Heart left ventricle (tissue), 16 donors: Measurements from ENCODE around the gene SOX6. TPM values are rescaled to one million over a fixed set of nuclear protein-coding genes. Genes with fewer than 3 reads are reported as not detected.
"Not testable (repeated sequence)": the region's sequence is repeated elsewhere in the genome, so short reads cannot be mapped to it uniquely, and the experiment has no call there.

ENCODE experiments used
- ATAC-seq, 4 donors: fragments of 200-7000 bp; cut with Tn5 transposase; one replicate each; pipeline ENCODE4 v1.9.1; 2020 to 2022; ENCODE audit warnings: moderate library complexity in 4 of 4, mild to moderate bottlenecking in 3 of 4, moderate number of reproducible peaks in 1 of 4
- DNase-seq, 5 donors: peaks; one replicate each; pipeline ENCODE4 v3.0.0-alpha.2; 2020
- H3K27ac ChIP-seq, 12 donors: fragments of 200-600 bp; sonication (generic) in 4 of 12; one replicate each; pipeline versions ENCODE4 v1.5.0 to v1.8.0; 2016 to 2022; ENCODE audit warnings: mild to moderate bottlenecking in 2 of 12
- H3K27me3 ChIP-seq, 9 donors: fragments of 200-600 bp; sonication (generic) in 2 of 9; one replicate each; pipeline versions ENCODE4 v1.5.1 to v1.8.0; 2016 to 2022; ENCODE audit warnings: mild to moderate bottlenecking in 3 of 9
- H3K36me3 ChIP-seq, 9 donors: fragments of 200-600 bp; sonication (generic) in 2 of 9; one replicate each; pipeline versions ENCODE4 v1.5.0 to v1.8.0; 2018 to 2022; ENCODE audit warnings: mild to moderate bottlenecking in 2 of 9
- H3K4me1 ChIP-seq, 12 donors: fragments of 200-600 bp; sonication (generic) in 4 of 12; one replicate each; pipeline versions ENCODE4 v1.5.0 to v1.8.0; 2016 to 2022; ENCODE audit warnings: mild to moderate bottlenecking in 3 of 12
- H3K4me3 ChIP-seq, 12 donors: fragments of 200-600 bp; sonication (generic) in 4 of 12; one replicate each; pipeline versions ENCODE4 v1.5.0 to v1.8.0; 2017 to 2022; ENCODE audit warnings: mild to moderate bottlenecking in 9 of 12, moderate library complexity in 4 of 12
- H3K9me3 ChIP-seq, 12 donors: fragments of 200-600 bp; sonication (generic) in 4 of 12; one replicate each; pipeline versions ENCODE4 v1.5.0 to v1.8.0; 2016 to 2022; ENCODE audit warnings: mild to moderate bottlenecking in 1 of 12
- CTCF ChIP-seq, 12 donors: fragments of 200-600 bp; sonication (generic) in 4 of 12; IDR thresholded peaks; one replicate each; pipeline versions ENCODE4 v1.5.0 to v1.8.0; 2018 to 2022; ENCODE audit warnings: antibody characterized with exemption in 12 of 12, mild to moderate bottlenecking in 5 of 12
- POLR2A ChIP-seq, 2 donors: fragments of 450-650 bp; IDR thresholded peaks; one replicate each; pipeline ENCODE4 v1.6.1; 2017; ENCODE audit warnings: antibody characterized with exemption in 2 of 2, mild to moderate bottlenecking in 2 of 2, moderate library complexity in 2 of 2
- WGBS, 4 donors: extraction: QIAGEN DNeasy Blood & Tissue Kit in 2 of 4; methylation state at CpG; one replicate each; pipeline versions ENCODE4 v1.1.5 to v1.1.7; 2013 to 2018; 5-methylcytosine and 5-hydroxymethylcytosine counted together
- intact Hi-C, 10 donors: fragments of 100-400 bp; cut with DNase I; formaldehyde crosslinking; loops; one replicate each; pipeline versions ENCODE4 v1.11.1 to v1.14.2; 2022
- polyA plus RNA-seq, 2 donors: library from polyadenylated mRNA; stranded (reverse); fragments of 200-250 nt; gene quantifications; one replicate each; pipeline ENCODE4 v1.2.3, GENCODE V29; 2013
- total RNA-seq, 9 donors: library from RNA; depleted of rRNA in 2 of 9; stranded (reverse); fragments of >200 nt in 2 of 9; fragmentation: NEBNext Ultra II Directional in 3 of 9; extraction: Animal tissue kit (Norgen Biotek cat#: 25700) in 3 of 9; gene quantifications; one replicate each; pipeline versions ENCODE4 v1.1.0 to v1.2.4, GENCODE V29; 2016 to 2023
- donor health status: ischemic (EF 13 %, LVEDD 7.1; RV severe dilation, severe dysfunction).
- donor health status: healthy with polysubstance abuse.
- donor health status: DM: no; HTN: yes; CAD: no.
- donor health status: DM: no; HTN: no; CAD: no.
- donor health status: ischemic (EF 25% LVEDD 6.9; RV normal size, moderate dysfunction).
- donor health status: ischemic (EF 25% LVEDD 5.7; RV mildly dilated, moderate dysfunction).
- donor health status: healthy.
- donor health status: DM: yes; HTN: yes; CAD: no.
- donor health status: ischemic (EF 35%, LVEDD 5.7; RV mildly dilated, moderate dysfunction).
- donor health status: nonischemic (EF 11% LVEDD 7.7; RV severe dilation, severe dysfunction).
- donor health status: DM: yes; HTN: yes; CAD: no.
- donor health status: PGD.
- donor health status: ischemic (EF 29% LVEDD 5.4; RV normal size, mild dysfunction).
- donor health status: nonischemic (EF 23%, LVEDD 6.1; RV moderate dilation, normal function).

SOX6 gene
- total and polyA plus RNA-seq, 11 donors: 1.5 to 39.6 (median 15.6) TPM

GRCh38 chr11:16034074-16034473 lies 322.3 kb downstream of the SOX6 start:
- no peak overlapping the region for H3K4me3 ChIP-seq
- TF ChIP-seq POLR2A (IDR thresholded peaks at IDR 0.05) (no peak), CTCF (IDR thresholded peaks at IDR 0.05) (no peak)
- intact Hi-C loops: no loop called here
- DNase-seq: no peak
- ATAC-seq: no peak
- H3K36me3 ChIP-seq: peaks cover 0 to 7% (median 0%) of the 10 kb centered on the region in 9 donors
- no peak overlapping the region for H3K27ac ChIP-seq
- no peaks in the 10 kb centered on the region for H3K27me3 ChIP-seq
- 80 to 91% (median 85%) methylated on average over 1 of the region's 1 CpG for WGBS, 4 donors
- peaks cover 0 to 6% (median 0%) of the 10 kb centered on the region in 12 donors for H3K4me1 ChIP-seq
- H3K9me3 ChIP-seq: no peaks in the 10 kb centered on the region

- ATAC-seq (no peak), DNase-seq (no peak)
- whole genome bisulfite sequencing, 4 donors: 83 to 99% (median 94%) methylated on average over 3 of the region's 3 CpGs
- Histone ChIP-seq H3K9me3 (no peaks in the 10 kb centered on the region), H3K4me3 (no peak overlapping the region), H3K27ac (no peak overlapping the region), H3K36me3 (peaks cover 0 to 7% (median 0%) of the 10 kb centered on the region in 9 donors), H3K27me3 (no peaks in the 10 kb centered on the region), H3K4me1 (peaks cover 0 to 7% (median 0%) of the 10 kb centered on the region in 12 donors)
- intact Hi-C loops: no loop called here
- no peak for TF ChIP-seq POLR2A (IDR thresholded peaks at IDR 0.05)
- TF ChIP-seq CTCF (IDR thresholded peaks at IDR 0.05): no peak
Measured at GRCh38 chr11:16032974-16033373, 323.4 kb downstream of the SOX6 start.

GRCh38 chr11:16031210-16031609 lies 325.1 kb downstream of the SOX6 start:
- intact Hi-C loops: no loop called here
- no peaks in the 10 kb centered on the region for H3K27me3 ChIP-seq
- peaks cover 0 to 7% (median 0%) of the 10 kb centered on the region in 9 donors for H3K36me3 ChIP-seq
- TF ChIP-seq CTCF (IDR thresholded peaks at IDR 0.05) (no peak), POLR2A (IDR thresholded peaks at IDR 0.05) (no peak)
- 89 to 100% (median 97%) methylated on average over 1 of the region's 1 CpG for WGBS, 4 donors
- DNase-seq (no peak), ATAC-seq (no peak)
- no peaks in the 10 kb centered on the region for H3K9me3 ChIP-seq
- H3K27ac ChIP-seq: no peak overlapping the region
- H3K4me3 ChIP-seq: no peak overlapping the region
- peaks cover 0 to 7% (median 0%) of the 10 kb centered on the region in 12 donors for H3K4me1 ChIP-seq

- Histone ChIP-seq H3K9me3 (no peaks in the 10 kb centered on the region), H3K27ac (no peak overlapping the region), H3K4me1 (peaks cover 0 to 7% (median 0%) of the 10 kb centered on the region in 12 donors), H3K36me3 (peaks cover 0 to 6% (median 0%) of the 10 kb centered on the region in 9 donors), H3K4me3 (no peak overlapping the region), H3K27me3 (no peaks in the 10 kb centered on the region)
- DNase-seq (no peak), ATAC-seq (no peak)
- TF ChIP-seq CTCF (IDR thresholded peaks at IDR 0.05) (no peak), POLR2A (IDR thresholded peaks at IDR 0.05) (no peak)
- intact Hi-C loops: no loop called here
- WGBS, 4 donors: 13 to 22% (median 20%) methylated on average over 1 of the region's 1 CpG
Measured at GRCh38 chr11:16030664-16031063, 325.7 kb downstream of the SOX6 start.

- intact Hi-C loops, DNase-seq, H3K4me1 ChIP-seq, H3K4me3 ChIP-seq, ATAC-seq, H3K9me3 ChIP-seq, H3K27ac ChIP-seq, H3K36me3 ChIP-seq, H3K27me3 ChIP-seq: not testable (repeated sequence)
- WGBS, 4 donors: 93 to 96% (median 96%) methylated on average over 10 of the region's 10 CpGs
Measured at GRCh38 chr11:16029151-16029550, 327.2 kb downstream of the SOX6 start.
